Activated CD4-positive, alpha-beta T cell treated with anti-CD3 and anti-CD28 coated beads, Interleukin-10, Interleukin-2, amounts not matched to agents 100 ng/mL and 50 ng/mL, durations not matched to agents 16 hours and 8 hours (primary cell): ENCODE results near the gene NPTX1.

ENCODE experiments used
- DNase-seq: peaks from one replicate; pipeline ENCODE4 v3.0.0-alpha.2; 2020

Gene NPTX1

GRCh38 chr17:80503031-80503430 is 26.6 kb upstream of the NPTX1 start:
- DNase-seq: no peak

- no peak for DNase-seq
Measured at GRCh38 chr17:80502578-80502877, 26.1 kb upstream of the NPTX1 start.

- DNase-seq: no peak
Measured at GRCh38 chr17:80501741-80502577, 25.6 kb upstream of the NPTX1 start.

DNA sequence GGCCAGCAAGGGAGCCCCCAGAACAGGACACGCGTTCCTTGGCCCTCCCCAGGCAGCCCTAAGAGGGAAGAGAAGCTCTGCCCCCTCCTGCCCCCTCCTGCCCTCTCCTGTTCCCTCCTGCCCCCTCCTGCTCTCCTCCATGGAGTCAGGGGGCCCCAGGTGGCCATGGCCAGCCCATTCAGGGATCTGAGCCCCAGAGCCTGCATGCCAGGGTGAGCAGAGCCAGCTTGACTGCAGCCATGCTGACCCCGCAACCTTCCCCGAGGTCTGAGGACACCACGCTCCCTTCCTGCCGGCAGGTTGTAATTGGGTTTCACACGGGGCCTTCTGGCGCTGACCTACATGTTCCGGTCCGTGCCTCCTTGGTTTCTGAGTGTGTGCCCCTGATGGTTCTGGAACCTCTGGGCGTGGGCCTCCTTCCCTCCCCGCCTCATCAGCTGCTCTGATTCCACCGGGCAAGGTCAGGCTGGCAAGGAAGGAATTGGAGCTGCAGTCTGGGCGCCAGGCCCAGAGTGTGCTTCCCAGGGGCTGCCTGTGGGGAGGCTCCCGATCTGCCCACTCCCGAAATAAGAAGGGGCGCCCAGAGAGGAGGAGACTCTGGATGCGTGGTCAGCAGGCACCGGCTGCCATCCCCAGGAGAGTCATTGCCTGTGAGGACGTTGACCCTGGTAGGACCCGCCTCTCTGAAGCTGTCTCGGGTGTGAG is 23.7 kb upstream of the NPTX1 start:
- DNase-seq: no peak

GRCh38 chr17:80499560-80499959 is 23.2 kb upstream of the NPTX1 start:
- DNase-seq: no peak

DNA sequence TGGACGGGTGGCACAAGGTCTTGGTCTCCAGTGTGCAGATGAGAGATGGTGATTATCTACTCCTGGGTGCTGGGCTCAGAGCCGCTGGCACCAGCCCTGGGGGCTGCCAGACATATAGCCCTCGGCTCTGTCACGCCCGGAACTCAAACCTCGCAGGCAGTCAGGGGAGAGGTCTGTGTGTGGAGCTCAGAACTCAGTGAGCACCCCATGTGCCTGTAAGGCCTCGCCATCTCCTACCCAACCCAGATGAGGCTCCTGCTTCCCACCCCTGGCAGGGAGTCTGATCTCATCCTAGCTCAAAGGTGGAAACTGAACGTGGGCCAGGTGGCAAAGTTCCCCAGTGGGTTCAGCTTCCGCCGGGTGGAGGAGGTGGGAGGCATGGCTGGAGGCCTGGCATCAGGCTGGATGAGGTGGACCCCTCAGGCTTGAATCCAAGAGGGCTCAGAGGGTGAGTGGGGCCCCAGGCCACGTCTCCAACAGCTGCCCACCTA is 22.6 kb upstream of the NPTX1 start:
- no peak for DNase-seq

DNA sequence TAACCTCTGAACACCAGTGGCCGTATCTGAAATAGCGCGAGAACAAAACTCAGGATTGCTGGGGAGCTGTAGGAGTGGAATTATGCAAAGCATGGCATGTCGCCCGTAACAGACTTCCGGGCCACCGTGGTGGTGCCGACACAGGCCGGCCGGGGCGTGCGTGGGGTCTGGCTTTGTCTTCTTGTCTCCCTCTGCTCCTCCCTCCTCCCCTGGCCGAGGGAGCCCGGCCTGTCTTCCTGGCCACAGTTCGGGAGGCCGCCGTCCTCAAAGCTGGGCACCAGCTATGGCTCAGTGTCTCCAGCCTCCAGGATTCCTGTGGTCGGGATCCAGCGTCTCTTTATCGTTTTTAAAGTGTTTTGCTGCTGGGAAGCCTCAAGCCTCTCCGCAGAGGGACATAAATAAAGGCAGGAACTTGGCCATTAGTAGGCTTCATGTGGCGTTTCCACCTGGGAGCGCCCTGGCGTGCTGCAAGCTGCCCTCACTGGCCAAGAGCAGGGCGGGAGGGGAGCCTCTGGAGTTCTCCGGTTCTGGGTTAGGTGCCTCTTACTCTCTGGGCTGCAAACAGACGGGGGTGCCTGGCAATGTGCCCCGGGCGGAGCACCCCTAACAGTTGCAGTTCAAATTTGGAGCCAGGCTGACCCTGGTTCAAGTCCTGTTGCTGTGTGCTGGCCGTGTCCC is 22.0 kb upstream of the NPTX1 start:
- no peak for DNase-seq

GRCh38 chr17:80497726-80498241 is 21.4 kb upstream of the NPTX1 start:
- no peak for DNase-seq

GRCh38 chr17:80494547-80494946 is 18.1 kb upstream of the NPTX1 start:
- DNase-seq: no peak

GRCh38 chr17:80492343-80493136 is 16.1 kb upstream of the NPTX1 start:
- no peak for DNase-seq

- no peak for DNase-seq
Measured at GRCh38 chr17:80491478-80492342, 15.3 kb upstream of the NPTX1 start.

DNA sequence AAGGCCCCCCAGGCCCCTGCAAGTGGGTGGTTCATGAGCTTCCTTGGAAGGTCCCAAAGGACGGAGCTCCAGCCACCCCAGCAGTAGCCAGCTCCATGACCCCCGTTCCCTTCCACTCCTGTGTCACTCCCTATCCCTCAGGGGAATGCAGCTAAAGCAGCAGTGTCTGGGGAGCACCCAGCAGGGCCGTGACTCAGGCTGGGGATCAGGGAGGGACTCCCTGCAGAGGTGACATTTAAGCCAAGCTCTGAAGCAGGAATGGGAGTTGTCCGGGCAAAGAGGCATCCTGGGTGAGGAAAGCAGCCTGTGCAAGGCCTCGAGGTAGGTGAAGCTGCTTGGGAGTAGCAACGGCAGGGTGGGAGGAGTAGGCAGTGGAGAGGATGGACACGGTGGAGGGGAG is 11.1 kb upstream of the NPTX1 start:
- DNase-seq: no peak

GRCh38 chr17:80486692-80487091 is 10.3 kb upstream of the NPTX1 start:
- DNase-seq: no peak

GRCh38 chr17:80485846-80486245 is 9.4 kb upstream of the NPTX1 start:
- no peak for DNase-seq

DNA sequence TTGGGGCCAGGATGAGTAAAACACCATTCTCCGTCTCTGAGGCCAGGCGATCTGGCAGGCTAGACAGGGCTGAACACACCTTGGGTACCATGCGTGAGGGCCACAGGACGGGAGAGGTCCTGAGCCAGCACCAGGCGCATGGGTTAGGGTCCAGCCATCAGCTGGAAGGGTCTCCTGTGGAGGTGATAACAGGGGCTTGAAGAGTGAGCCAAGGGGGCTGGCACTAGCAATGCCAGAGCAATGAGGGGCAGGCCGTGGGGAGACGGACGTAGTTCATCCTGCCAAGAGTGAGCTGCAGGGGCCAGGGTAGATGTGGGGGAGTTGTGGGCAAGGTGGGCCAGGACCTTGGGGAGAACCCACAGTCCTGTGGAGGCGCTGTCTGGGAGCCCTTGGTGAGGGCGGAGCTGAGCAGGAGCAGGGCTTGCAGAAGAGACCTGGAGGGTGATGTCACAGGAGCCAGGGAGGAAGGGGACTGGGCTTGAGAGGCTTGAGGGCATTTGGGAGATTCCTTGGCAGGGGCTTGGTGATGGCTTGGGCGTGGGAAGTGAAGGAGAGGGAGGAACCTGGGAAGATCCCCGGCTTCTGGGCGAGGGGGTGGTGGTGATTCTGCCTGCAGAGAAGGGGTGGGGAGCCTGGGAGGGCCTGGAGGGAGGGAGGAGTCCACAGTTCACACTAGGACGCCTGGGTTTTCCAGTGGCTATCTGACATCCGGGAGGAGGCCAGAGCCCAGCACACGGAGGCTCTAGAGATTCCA is 6.3 kb upstream of the NPTX1 start:
- DNase-seq: no peak

DNA sequence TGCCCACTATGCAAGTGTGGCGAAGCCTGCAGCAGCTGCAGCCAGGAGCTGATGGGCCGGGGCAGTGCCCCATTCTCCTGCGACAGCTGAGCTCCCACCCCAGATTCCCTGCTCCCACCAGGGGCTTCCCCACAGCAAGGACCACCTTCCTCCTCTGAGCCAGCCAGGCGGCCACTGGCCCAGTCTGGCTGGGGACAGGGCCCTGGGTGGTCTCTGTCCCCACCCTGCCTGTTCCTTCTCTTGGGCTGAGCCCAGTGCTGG is 5.6 kb upstream of the NPTX1 start:
- no peak for DNase-seq

DNA sequence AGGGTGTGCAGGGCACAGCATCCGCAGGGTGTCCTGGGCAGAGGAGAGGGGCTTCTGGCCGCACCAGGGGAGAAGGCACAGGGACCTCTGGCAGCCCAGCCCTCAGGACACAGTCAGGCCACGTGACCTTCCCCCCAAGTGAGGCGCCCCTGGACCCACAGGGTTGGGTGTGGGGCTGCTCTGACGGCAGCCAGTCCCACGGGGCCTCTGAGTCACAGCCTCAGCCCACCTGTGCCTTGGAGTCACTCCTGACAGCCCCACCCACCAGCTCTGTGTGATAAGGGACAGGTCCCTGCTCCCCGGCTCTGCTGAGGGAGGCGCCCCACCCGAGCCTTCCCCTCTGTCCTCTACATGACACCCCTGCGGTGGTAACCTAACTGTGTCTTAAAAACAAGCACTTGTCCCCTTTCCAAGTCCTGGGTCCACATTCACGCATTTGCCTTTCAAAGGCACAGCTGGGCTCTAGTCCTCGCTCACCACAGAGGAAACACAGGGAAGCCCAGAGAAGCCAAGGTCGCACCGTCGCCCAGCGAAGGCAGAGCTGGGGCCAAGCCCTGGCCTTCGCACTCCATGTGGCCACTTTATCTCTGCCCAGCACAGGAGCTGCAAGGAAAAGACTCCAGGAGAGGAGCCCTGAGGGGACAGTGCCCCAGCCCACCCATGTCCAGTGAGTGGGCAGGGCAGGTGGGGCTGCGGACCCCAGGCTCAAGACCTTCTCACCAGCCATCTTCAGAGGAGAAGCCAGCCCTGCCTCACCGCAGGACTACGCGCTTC is 5.1 kb upstream of the NPTX1 start:
- DNase-seq: no peak

GRCh38 chr17:80480248-80480647 is 3.8 kb upstream of the NPTX1 start:
- DNase-seq: no peak

DNA sequence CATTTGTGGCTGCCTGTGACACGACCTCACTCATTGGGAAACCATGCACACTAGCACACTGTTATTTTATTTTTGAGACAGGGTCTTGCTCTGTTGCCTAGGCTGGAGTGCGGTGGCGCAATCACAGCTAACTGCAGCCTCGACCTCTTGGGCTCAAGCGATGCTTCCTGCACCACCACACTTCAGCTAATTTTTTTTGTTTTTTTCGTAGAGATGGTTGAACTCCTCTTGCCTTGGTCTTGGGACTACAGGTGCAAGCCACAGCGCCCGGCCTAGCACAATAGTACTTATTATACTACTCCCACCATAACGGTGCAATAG is 2.8 kb upstream of the NPTX1 start:
- no peak for DNase-seq

DNA sequence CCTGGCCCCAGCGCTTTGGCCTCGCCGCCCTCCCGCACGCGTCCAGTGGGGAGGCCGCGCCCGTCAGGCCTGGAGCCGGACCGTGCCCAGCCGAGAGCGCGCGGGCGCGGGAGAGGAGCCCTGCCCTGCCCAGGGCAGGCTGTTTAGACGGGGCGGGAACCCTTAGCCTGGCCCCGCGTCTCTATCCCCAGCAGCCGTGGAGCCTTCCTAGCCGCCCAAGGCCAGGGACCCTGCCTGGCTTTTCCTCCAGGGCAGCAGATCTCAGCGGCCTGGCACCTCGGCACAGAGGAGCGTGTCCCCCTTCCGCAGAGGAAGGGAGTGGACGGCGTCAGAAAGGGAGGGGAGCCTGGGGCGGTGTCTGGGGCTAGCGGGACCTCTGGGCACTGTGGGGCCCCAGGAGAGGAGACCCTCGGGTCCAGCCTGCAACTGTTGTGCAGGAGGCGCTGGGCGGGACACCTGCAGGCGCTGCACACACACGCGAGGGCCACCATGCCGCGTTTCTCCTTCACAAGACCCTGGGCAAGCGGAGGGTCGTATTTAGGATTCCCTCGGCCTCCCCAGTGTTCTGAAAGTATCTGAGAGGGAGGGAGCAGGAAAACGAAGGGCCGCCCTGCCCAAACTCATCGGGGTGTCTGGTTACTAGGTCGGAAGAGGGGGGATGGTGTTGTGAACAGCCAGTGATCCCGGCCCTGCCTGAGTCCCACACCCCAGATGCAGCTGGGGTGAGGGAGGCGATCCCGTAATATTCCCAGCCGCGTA is 2.3 kb upstream of the NPTX1 start:
- DNase-seq: no peak
